ENCODE results near the gene NRDE2. TPM values are rescaled to one million over a fixed set of nuclear protein-coding genes. Genes with fewer than 3 reads are reported as not detected.

Gene NRDE2
- total RNA-seq, 1 experiment from 2014 or later, result 20.1 TPM

DNA sequence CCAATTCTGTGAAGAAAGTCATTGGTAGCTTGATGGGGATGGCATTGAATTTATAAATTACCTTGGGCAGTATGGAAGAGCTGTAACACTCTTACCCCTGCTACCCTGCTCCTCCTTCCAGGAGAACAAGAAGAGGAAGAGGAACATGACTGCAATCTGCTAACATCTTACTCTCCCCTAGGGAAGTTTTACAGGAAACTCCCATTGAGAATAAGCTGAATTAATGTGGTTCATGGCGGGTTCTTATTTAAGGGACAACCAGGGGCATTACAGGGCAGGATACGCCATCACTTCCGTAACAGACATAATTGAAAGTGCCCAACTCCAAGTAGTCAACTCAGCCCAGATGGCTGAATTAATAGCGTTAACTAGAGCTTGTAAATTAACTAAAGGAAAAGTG lies 84.8 kb downstream of the NRDE2 start:
- Histone ChIP-seq H3K4me2 (ENCODE audit: low read length) (no peak overlapping the region), H3K9me3 (ENCODE audit: control insufficient read depth in 1 of 2, insufficient read depth in 1 of 2, low read depth in 1 of 2, low read length in 2 of 2) (no peaks in the 10 kb centered on the region), H3K27me3 (ENCODE audit: insufficient read depth, low read length) (no peaks in the 10 kb centered on the region), H3K4me3 (replicated peaks in 1 of 2; ENCODE audit: low read depth in 1 of 2, low read length in 2 of 2) (no peak overlapping the region), H3K36me3 (ENCODE audit: control insufficient read depth in 1 of 2, insufficient read depth in 2 of 2, low read length in 2 of 2) (no peaks in the 10 kb centered on the region), H3K27ac (ENCODE audit: low read depth, low read length) (no peak overlapping the region), H4K20me1 (ENCODE audit: insufficient read depth) (no peaks in the 10 kb centered on the region), H3K9ac (ENCODE audit: low read length) (no peak overlapping the region), H3K79me2 (ENCODE audit: insufficient read depth, low read length) (no peaks in the 10 kb centered on the region), H3K4me1 (ENCODE audit: control insufficient read depth in 1 of 2, insufficient read depth in 2 of 2, low read length in 2 of 2) (no peaks in the 10 kb centered on the region), H2AFZ (ENCODE audit: low read depth, low read length, poor library complexity, severe bottlenecking) (no peak overlapping the region), H3K9me2 (ENCODE audit: insufficient read depth) (no peaks in the 10 kb centered on the region)
- BruUV-seq (replicated peaks), result no TSS peak
- CTCF ChIA-PET, result no interaction called here
- RAD21 ChIA-PET (ENCODE audit: low non-redundant PET in 1 of 2, low total read pairs in 2 of 2, uncharacterized antibody in 2 of 2, unreplicated experiment in 2 of 2), result no interaction called here
- POLR2A ChIA-PET, result no interaction called here
- TF ChIP-seq TCF7L2 (IDR thresholded peaks at IDR 0.05; ENCODE audit: borderline replicate concordance, extremely low read depth, insufficient read depth, insufficient read length), result no peak
- no peak for TF ChIP-seq EGR1 (IDR thresholded peaks at IDR 0.05; ENCODE audit: low read depth)
- TF ChIP-seq ZNF274 (IDR thresholded peaks at IDR 0.05; ENCODE audit: low read depth, low read length), result no peak
- no peak for TF ChIP-seq SP1 (IDR thresholded peaks at IDR 0.05; ENCODE audit: low read depth)
- no peak for TF ChIP-seq YY1 (IDR thresholded peaks at IDR 0.05; ENCODE audit: extremely low read depth, insufficient replicate concordance, low read depth, low read length)
- TF ChIP-seq POLR2A (IDR thresholded peaks at IDR 0.05; ENCODE audit: borderline replicate concordance, extremely low read depth, insufficient read depth, insufficient read length), result no peak
- no peak for TF ChIP-seq POLR2AphosphoS5 (IDR thresholded peaks at IDR 0.05; ENCODE audit: low read depth, low read length)
- TF ChIP-seq ELF1 (IDR thresholded peaks at IDR 0.05; ENCODE audit: borderline replicate concordance, low read depth), result no peak
- TF ChIP-seq MAX (IDR thresholded peaks at IDR 0.05), result no peak
- TF ChIP-seq, protein P1, sequence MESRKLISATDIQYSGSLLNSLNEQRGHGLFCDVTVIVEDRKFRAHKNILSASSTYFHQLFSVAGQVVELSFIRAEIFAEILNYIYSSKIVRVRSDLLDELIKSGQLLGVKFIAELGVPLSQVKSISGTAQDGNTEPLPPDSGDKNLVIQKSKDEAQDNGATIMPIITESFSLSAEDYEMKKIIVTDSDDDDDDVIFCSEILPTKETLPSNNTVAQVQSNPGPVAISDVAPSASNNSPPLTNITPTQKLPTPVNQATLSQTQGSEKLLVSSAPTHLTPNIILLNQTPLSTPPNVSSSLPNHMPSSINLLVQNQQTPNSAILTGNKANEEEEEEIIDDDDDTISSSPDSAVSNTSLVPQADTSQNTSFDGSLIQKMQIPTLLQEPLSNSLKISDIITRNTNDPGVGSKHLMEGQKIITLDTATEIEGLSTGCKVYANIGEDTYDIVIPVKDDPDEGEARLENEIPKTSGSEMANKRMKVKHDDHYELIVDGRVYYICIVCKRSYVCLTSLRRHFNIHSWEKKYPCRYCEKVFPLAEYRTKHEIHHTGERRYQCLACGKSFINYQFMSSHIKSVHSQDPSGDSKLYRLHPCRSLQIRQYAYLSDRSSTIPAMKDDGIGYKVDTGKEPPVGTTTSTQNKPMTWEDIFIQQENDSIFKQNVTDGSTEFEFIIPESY (IDR thresholded peaks at IDR 0.05; ENCODE audit: extremely low read depth, insufficient replicate concordance, low read length), result no peak
- ATAC-seq, result no peak
- intact Hi-C loops (cut with micrococcal nuclease), result no loop called here
- no peak for DNase-seq (ENCODE audit: low read depth, low spot score)
